D721Med (cell line): Measurements from ENCODE around the gene INSR.

Experiments used
- DNase-seq: peaks from one replicate; pipeline ENCODE4 v3.0.0; 2011; ENCODE audit warnings: low spot score; ENCODE audit not compliant: insufficient read length
- FAIRE-seq: peaks from 2 replicates; lab custom pipeline; 2011; peaks lifted over from hg19 to GRCh38; lab: Jason Lieb, UNC
- TF ChIP-seq, protein P1 (sequence below): IDR thresholded peaks from 2 replicates; pipeline ENCODE4 v1.5.1; 2012; ENCODE audit warnings: mild to moderate bottlenecking, control low read depth; ENCODE audit not compliant: insufficient read depth; ENCODE audit errors: missing control alignments

Gene INSR

DNA sequence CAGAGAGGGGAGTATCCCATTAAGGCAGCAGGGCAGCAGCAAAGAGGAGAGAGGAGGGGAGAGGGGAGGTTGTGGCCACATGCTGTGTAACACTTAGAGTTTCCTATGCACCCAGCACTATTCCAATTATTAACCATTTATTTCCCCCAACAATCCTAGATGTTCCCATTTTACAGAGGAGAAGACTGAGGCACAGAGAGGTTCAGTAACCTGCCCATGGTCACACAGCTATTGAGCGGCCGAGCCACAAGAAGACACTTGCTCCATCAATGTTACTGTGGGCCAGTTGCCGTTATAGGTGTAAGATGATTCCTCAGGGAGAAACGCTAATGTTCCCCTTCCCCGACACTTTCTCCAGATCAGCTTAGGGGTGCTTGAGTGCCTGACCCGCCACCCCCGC lies 69.2 kb downstream of the INSR start:
- FAIRE-seq (no peak), DNase-seq (no peak)
- TF ChIP-seq, protein P1, sequence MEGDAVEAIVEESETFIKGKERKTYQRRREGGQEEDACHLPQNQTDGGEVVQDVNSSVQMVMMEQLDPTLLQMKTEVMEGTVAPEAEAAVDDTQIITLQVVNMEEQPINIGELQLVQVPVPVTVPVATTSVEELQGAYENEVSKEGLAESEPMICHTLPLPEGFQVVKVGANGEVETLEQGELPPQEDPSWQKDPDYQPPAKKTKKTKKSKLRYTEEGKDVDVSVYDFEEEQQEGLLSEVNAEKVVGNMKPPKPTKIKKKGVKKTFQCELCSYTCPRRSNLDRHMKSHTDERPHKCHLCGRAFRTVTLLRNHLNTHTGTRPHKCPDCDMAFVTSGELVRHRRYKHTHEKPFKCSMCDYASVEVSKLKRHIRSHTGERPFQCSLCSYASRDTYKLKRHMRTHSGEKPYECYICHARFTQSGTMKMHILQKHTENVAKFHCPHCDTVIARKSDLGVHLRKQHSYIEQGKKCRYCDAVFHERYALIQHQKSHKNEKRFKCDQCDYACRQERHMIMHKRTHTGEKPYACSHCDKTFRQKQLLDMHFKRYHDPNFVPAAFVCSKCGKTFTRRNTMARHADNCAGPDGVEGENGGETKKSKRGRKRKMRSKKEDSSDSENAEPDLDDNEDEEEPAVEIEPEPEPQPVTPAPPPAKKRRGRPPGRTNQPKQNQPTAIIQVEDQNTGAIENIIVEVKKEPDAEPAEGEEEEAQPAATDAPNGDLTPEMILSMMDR: no peak

DNA sequence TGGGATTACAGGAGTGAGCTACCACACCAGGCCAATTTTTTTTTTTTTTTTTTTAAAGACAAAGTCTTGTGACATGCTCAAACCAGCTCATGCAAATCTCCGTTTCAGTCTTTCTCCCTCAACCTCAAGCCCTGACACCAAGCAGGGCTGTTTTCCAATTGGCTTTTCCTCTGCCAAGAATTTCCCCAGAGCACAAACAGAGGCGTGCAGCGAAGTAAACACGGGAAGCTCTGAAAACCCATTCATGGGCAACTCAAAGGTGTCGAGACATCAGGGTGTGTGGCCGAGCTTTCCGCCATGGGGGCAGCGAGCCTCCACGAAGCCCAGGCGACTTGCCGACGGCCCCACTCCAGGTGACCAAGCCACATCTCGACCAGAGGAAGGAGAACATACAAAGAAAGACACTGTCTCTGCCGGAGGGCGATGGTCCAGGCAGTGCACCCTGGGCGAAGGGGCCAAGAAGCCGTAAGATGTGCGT lies 70.0 kb downstream of the INSR start:
- TF ChIP-seq, protein P1: no peak
- FAIRE-seq: no peak
- no peak for DNase-seq

DNA sequence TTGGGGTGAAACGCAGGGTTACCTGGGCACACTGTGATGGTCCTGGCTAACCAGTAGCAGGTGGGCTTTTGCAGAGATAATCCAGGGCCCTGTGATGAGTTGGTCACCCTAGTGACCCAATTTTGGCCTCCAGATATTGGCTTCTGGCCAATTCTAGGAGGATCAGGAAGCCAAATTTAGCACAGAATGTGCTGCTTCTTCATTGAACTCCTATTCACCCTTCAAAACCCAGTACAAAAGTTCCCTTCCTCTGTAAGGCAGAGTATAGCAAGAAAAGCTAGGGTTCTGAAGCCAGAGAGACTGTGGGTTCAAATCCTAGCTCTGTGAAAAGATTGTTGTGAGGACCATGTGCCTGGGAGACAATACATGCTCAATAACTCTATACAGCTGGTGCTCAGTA lies 70.8 kb downstream of the INSR start:
- TF ChIP-seq, protein P1: no peak
- DNase-seq: no peak
- no peak for FAIRE-seq

DNA sequence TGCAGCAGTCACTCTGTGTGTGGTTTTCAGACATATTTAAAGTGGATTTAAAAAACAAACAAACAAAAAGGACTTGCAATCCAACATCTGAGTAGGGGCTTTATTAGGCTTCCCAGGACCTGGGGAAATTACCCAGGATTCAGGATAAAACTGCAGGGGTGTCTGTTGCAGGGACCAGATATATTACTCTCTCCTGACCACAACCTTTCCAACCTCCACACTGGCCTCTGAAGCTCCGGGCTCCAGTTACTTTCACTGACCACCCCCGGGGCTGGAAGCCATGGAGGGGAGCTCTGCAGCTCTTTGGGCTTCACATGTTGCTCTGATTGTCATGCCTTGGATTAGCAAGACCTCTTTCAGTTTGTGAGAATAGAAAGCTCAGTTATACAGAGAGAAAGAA lies 75.2 kb downstream of the INSR start:
- TF ChIP-seq, protein P1: no peak
- no peak for FAIRE-seq

DNA sequence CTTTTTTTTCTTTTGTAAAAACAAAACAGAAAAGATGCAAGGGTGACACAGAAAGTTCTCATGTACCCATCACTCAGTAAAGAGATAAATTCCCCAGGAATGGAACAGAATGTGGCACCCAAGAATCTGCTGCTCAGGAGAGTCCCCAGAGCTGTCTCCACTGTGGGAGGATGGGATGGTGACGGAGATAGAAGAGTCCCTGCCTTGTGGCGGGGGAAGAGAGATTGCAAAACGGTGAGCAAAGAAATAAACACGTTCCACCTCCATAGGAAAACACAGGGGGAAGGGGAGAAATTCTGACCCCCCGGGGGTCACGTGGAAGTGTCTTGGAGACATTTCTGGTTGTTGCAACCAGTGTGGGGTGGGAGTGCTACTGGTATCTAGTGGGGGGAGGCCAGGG lies 76.4 kb downstream of the INSR start:
- FAIRE-seq (no peak), DNase-seq (no peak)
- TF ChIP-seq, protein P1: no peak

More for the DNA sequence above, 75.2 kb downstream of the INSR start:
- no peak for DNase-seq

DNA sequence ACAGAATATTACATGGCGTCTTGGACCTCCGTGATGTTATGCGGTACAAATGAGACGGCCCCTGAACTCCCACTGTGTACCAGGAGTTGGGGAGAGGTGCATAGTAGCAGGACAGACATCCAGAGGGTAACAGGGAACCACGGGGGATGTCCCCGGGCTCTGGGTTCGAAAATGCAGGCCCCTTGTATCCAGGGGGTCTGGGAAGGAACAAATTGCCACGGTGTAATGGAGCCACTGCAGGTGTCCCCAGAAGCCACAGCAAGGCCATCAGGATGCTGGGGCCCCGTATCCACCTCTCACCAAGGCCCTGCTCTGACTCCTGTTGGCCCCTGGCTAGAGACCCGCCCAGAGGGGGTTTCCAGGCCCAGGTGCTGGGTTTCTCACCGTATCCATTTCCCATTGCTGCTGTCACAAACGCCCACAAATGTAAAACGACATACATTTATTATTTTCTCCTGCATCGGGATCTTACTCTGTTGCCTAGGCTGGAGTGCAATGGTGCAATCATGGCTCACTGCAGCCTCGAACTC lies 77.8 kb downstream of the INSR start:
- FAIRE-seq (no peak), DNase-seq (no peak)
- TF ChIP-seq, protein P1: no peak

DNA sequence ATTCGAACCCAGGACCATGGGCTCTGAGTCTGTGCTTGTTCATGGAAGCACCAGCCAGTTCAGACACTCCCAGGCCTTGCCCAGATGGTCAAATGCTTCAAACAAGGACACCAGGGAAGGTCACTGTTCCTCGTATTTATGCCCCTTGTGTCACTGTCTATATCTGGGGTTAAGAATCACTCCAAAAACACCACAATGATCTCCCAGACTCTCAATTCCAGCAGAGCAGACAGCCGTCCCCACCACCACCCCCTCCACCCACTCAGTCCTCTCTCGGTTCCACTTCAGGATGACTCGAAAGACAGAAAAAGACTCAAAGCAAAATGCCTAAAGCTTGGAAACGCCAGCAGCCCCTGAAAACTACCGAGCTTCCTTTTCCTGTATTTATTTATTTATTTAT lies 79.0 kb downstream of the INSR start:
- no peak for FAIRE-seq
- TF ChIP-seq, protein P1: no peak
- no peak for DNase-seq
